Immature natural killer cell (primary cell): ENCODE measurements around the gene SGCG. TPM values are rescaled to one million over a fixed set of nuclear protein-coding genes. Genes with fewer than 3 reads are reported as not detected.

ENCODE experiments used
- DNase-seq, 3 donors: peaks; one replicate each; pipeline ENCODE4 v3.0.0; 2022; ENCODE audit warnings: mixed read lengths in 1 of 3
- H3K27ac Mint-ChIP-seq, 6 donors: one replicate each; pipeline ENCODE4 v1.8.0; 2020; ENCODE audit warnings: mixed read lengths in 6 of 6, mild to moderate bottlenecking in 5 of 6, inconsistent platforms in 4 of 6, moderate library complexity in 3 of 6
- H3K27me3 Mint-ChIP-seq, 3 donors: one replicate each; pipeline ENCODE4 v1.8.0; 2020 to 2021; ENCODE audit warnings: low read depth in 3 of 3, mild to moderate bottlenecking in 3 of 3, mixed read lengths in 3 of 3, moderate library complexity in 3 of 3, inconsistent platforms in 1 of 3
- H3K36me3 Mint-ChIP-seq, 3 donors: one replicate each; pipeline ENCODE4 v1.8.0; 2020; ENCODE audit warnings: mixed read lengths in 3 of 3, inconsistent platforms in 2 of 3, mild to moderate bottlenecking in 2 of 3
- H3K4me1 Mint-ChIP-seq, 2 donors: one replicate each; pipeline ENCODE4 v1.8.0; 2020; ENCODE audit warnings: inconsistent platforms in 2 of 2, mild to moderate bottlenecking in 2 of 2, mixed read lengths in 2 of 2, moderate library complexity in 1 of 2
- H3K4me3 Mint-ChIP-seq, 5 donors: one replicate each; pipeline ENCODE4 v1.8.0; 2020; ENCODE audit warnings: mild to moderate bottlenecking in 5 of 5, mixed read lengths in 5 of 5, inconsistent platforms in 3 of 5, moderate library complexity in 3 of 5
- H3K9me3 Mint-ChIP-seq, 6 donors: one replicate each; pipeline ENCODE4 v1.8.0; 2020; ENCODE audit warnings: mild to moderate bottlenecking in 6 of 6, mixed read lengths in 6 of 6, inconsistent platforms in 4 of 6, moderate library complexity in 3 of 6
- polyA plus RNA-seq, 3 donors: library from polyadenylated mRNA; unstranded; fragments of 300-500 nt; fragmentation: Illumina TruSeq; gene quantifications; one replicate each; pipeline ENCODE4 v1.2.3, GENCODE V29; 2021

SGCG gene
- polyA plus RNA-seq, 3 donors from 2014 or later: not detected

DNA sequence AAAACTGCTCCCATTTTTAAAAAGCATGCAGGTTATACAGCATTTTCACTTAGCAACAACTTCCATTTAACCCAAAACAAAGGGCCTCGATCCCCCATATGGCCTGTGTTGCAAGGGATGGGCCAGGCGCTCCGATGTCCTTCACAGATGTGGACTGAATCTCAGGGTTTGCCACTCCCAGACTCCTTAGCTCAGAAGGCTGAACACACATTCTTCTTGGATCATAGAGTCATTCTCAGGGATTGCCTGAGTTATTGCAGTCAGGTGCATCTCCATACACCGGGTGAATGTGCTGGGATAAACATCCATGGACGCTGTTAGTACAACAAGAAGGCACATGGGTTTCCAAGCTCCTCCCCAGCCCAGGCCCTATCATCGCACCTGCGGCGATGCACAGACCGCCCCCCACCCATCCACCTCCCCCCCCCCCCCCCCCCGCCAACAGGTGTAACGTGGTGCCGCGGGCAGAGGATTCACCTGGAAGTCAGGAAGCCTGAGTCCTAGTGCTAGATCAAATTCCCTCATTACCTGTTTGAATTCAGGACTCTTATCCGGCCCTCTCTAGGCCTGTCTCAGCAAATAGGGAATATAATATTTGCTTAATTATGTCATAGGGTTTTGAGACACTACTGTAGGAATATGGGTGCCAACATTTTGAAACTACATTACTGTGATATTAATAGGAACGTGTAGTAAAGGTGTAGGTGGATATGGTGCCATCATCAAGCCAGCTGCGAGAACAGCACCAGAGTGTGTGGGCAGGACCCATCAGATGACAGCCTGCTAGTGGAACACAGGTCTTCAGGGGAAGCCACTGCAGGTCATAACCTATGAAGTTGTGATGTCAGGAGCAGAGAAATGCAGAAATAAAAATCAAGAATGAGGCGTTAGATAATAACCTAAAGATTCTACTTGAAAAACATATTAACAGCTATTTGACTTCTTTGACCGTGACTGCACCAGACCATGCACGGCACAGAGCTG is 141.9 kb downstream of the SGCG start:
- Mint-ChIP-seq H3K27me3 (peaks cover 0 to 4% (median 2%) of the 10 kb centered on the region in 3 donors), H3K27ac (peak overlapping the region in 5 of 6 donors; percentile 74 to 95 (median 93)), H3K9me3 (no peaks in the 10 kb centered on the region), H3K36me3 (peaks cover 0 to 4% (median 0%) of the 10 kb centered on the region in 3 donors), H3K4me3 (peak overlapping the region; percentile 97 to 98 (median 97)), H3K4me1 (peaks cover 33 to 41% of the 10 kb centered on the region in 2 donors)
- no peak for DNase-seq

DNA sequence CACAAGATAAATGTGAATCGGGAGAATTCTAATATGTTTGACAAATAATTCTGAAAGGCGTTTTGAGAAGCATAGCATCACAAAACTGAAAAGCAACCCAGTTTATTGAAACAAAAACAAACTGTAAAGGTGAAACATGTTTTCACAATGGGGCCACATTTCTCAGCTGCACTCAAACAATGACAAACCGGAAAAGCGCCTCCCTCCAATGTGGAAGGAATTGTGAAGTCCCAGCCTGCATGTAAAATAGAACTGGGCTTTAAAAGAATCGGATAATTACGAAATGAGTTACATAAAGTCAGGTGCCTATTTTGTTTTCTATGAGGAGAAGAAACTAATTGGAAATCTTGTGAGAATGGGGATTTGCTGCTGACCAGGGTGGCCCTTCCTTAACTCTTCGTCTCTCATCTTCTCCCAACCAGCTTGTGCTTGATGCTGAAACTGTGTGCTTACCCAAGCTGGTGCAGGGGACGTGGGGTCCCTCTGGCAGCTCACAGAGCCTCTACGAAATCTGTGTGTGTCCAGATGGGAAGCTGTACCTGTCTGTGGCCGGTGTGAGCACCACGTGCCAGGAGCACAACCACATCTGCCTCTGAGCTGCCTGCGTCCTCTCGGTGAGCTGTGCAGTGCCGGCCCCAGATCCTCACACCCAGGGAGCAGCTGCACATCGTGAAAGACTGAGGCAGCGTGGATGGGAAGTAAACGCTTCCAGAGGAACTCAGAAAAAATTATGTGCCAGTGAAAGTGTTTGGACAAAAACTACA is 143.3 kb downstream of the SGCG start:
- H3K27me3 Mint-ChIP-seq: peaks cover 0 to 4% (median 2%) of the 10 kb centered on the region in 3 donors
- no peak overlapping the region for H3K4me3 Mint-ChIP-seq

DNA sequence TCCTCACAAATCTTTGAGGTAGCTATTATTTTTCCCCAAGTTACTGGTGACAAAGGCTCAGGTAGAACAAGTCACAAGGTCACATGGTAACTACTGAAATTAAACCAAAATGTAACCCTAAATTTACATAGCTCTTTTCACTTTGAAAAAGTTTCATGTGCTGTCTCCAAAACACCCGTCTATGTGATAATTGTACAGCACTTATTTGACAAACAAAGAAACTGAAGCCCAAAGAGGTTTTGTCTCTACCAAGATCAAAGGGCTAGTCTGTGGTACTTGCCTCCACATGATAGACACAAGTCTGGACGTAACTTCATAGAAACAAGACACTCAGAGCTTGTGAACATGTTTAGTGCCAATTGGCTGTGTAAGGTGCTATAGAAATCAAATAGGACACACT is 144.4 kb downstream of the SGCG start:
- H3K9me3 Mint-ChIP-seq: no peaks in the 10 kb centered on the region
- no peak overlapping the region for H3K27ac Mint-ChIP-seq
- peaks cover 20 to 24% of the 10 kb centered on the region in 2 donors for H3K4me1 Mint-ChIP-seq
- H3K27me3 Mint-ChIP-seq: peaks cover 0 to 4% (median 2%) of the 10 kb centered on the region in 3 donors
- no peak overlapping the region for H3K4me3 Mint-ChIP-seq
- DNase-seq: no peak
- H3K36me3 Mint-ChIP-seq: peaks cover 0 to 4% (median 0%) of the 10 kb centered on the region in 3 donors

More for the DNA sequence above, 143.3 kb downstream of the SGCG start:
- DNase-seq: no peak
- peak overlapping the region in 1 of 6 donors; percentile 11 for H3K27ac Mint-ChIP-seq
- H3K36me3 Mint-ChIP-seq: peaks cover 0 to 4% (median 0%) of the 10 kb centered on the region in 3 donors
- peaks cover 29 to 35% of the 10 kb centered on the region in 2 donors for H3K4me1 Mint-ChIP-seq
- H3K9me3 Mint-ChIP-seq: no peaks in the 10 kb centered on the region

DNA sequence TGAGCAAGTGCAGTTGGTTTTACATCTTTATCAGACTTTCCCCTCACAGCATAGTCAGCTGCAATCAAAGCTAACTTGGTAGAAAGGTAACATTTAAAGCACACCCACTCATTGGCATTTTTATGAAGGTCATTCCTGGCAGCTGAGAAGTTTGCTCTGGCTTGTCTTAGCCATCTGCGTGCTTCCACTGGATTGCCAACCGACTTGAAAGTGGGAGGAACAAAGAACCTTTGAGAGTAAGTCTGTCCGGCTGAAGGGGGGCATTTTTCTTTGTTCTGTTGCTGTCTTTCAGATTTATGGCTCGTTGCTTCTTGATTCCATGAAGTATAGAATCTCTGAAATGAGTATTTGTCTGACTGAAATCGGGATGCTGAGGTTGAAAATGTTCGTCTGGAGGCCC is 149.6 kb downstream of the SGCG start:
- H3K4me3 Mint-ChIP-seq: no peak overlapping the region
- no peaks in the 10 kb centered on the region for H3K27me3 Mint-ChIP-seq
- no peaks in the 10 kb centered on the region for H3K4me1 Mint-ChIP-seq
- H3K9me3 Mint-ChIP-seq: no peaks in the 10 kb centered on the region
- no peak for DNase-seq
- H3K36me3 Mint-ChIP-seq: peaks cover 30 to 35% (median 33%) of the 10 kb centered on the region in 3 donors
- no peak overlapping the region for H3K27ac Mint-ChIP-seq

DNA sequence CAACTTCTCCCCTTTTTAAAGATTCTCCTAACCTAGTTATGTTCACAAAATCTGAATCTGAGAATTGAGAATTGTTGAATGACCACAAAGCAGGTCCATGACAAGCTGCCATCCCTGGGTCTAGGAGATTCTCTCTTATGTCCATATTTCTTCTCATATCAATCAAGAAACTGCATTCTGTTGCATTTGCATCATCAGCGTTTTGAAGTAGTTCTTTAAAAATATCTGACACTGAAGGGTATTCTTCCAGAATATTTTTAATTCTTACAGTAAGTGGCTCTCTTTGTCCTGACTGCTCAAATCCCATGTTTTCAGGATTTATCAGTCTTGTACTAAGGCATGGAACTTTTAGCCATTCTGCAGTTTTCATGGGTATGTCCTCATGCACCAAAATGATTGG is 158.4 kb downstream of the SGCG start:
- no peaks in the 10 kb centered on the region for H3K4me1 Mint-ChIP-seq
- peaks cover 0 to 3% (median 0%) of the 10 kb centered on the region in 6 donors for H3K9me3 Mint-ChIP-seq
- no peak overlapping the region for H3K4me3 Mint-ChIP-seq
- no peak overlapping the region for H3K27ac Mint-ChIP-seq
- no peaks in the 10 kb centered on the region for H3K27me3 Mint-ChIP-seq
- DNase-seq: no peak
- H3K36me3 Mint-ChIP-seq: peaks cover 43 to 56% (median 51%) of the 10 kb centered on the region in 3 donors

DNA sequence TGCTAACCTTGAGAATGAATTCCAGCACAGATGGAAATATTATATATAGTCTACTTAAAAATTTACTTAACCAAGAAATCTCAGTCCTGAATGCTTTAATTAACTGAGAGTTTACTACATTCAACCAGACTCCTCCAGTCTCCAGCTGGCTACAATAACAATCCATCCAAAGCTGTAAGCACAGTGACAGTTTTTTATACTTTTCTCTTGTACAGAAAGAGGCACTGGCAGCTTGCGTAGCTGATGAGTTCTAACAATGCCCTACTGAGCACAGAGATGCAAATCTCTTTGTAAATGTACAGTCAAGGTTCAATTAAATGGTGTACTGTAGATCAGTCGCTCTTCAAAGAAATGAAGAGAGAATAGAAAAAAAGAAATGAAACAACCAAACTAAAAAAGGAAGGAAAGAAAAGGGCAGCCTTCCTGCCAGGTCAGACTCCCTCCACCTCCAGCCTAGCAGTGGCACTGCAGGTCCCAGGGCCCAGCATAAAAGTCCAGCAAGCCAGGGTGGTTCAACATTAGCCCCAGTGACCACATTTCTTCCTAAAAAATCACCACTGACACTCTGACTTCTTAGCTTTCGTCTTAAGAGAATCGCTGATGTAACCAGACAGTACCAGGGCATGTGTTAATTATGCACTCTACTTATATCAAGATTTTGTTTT is 164.3 kb downstream of the SGCG start:
- peaks cover 49 to 61% (median 52%) of the 10 kb centered on the region in 3 donors for H3K36me3 Mint-ChIP-seq
- H3K9me3 Mint-ChIP-seq: no peaks in the 10 kb centered on the region
- H3K27me3 Mint-ChIP-seq: peaks cover 0 to 3% (median 1%) of the 10 kb centered on the region in 3 donors
- no peak overlapping the region for H3K27ac Mint-ChIP-seq
- no peak for DNase-seq
- H3K4me1 Mint-ChIP-seq: peaks cover 0 to 2% of the 10 kb centered on the region in 2 donors
- no peak overlapping the region for H3K4me3 Mint-ChIP-seq

DNA sequence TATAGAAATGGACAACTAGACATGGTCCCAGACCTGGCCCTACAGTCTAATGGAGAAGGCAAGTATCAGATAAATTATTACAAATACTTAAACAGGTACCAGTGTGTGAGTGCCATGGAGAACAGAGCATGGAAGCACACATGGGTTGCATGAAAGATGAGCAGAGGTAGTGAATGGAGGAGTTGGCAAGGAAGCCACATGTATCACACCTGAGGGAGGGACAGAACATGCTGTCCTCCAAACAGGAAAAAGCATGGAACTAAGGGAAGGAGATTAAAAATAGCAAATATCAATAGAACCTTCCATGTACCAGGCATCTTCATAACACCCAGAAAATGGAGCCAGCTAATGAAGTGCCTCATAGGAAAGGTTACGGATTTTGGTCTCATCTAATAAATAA is 166.8 kb downstream of the SGCG start:
- H3K27me3 Mint-ChIP-seq: peaks cover 0 to 3% (median 1%) of the 10 kb centered on the region in 3 donors
- DNase-seq: no peak
- H3K27ac Mint-ChIP-seq: no peak overlapping the region
- H3K36me3 Mint-ChIP-seq: peaks cover 38 to 63% (median 49%) of the 10 kb centered on the region in 3 donors
- H3K4me3 Mint-ChIP-seq: no peak overlapping the region
- H3K9me3 Mint-ChIP-seq: no peaks in the 10 kb centered on the region
- H3K4me1 Mint-ChIP-seq: peaks cover 0 to 2% of the 10 kb centered on the region in 2 donors

DNA sequence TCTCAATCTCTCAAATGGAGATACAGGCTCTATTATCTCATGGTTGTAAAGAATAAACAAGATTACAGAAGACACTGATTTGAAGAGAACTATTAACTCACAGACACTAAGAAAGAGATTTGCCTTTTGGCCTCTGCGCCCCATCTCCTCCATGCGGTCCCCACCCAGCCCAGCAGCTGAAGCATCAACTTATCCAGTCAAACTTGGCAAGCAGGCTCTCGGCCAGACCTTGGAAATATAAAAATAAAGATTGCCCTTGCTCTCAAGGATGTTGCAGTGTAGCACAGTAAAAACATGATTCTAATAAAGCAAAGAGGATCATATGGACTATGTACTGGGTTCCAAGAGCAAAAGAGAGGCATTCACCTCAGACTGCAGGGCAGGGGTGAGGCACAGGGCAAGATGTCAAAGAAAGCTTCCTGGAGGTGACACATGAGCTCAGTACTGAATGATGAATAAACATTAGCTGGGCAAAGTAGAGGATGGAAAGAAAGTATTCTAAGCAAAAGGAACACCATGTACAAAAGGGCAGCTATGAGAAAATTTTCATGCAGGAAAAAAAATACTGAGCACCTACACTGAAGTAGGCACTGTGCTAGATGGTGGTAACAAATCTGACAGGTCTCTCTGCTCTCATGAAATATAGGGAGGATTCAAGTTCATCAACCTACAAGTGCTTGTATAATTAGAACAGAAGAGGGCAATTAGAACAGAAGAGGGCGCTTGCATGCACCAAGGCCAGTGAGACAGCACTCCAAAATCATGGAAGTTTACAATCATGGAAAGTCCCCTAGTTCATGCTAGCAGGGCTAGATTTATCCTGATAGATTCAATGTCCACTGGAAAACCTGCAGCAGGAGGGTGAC is 167.7 kb downstream of the SGCG start:
- peaks cover 0 to 2% of the 10 kb centered on the region in 2 donors for H3K4me1 Mint-ChIP-seq
- no peaks in the 10 kb centered on the region for H3K9me3 Mint-ChIP-seq
- peaks cover 40 to 68% (median 52%) of the 10 kb centered on the region in 3 donors for H3K36me3 Mint-ChIP-seq
- H3K27me3 Mint-ChIP-seq: peaks cover 0 to 3% (median 1%) of the 10 kb centered on the region in 3 donors
- H3K4me3 Mint-ChIP-seq: no peak overlapping the region
- no peak for DNase-seq
- peak overlapping the region in 2 of 6 donors; percentile 17 to 37 for H3K27ac Mint-ChIP-seq

DNA sequence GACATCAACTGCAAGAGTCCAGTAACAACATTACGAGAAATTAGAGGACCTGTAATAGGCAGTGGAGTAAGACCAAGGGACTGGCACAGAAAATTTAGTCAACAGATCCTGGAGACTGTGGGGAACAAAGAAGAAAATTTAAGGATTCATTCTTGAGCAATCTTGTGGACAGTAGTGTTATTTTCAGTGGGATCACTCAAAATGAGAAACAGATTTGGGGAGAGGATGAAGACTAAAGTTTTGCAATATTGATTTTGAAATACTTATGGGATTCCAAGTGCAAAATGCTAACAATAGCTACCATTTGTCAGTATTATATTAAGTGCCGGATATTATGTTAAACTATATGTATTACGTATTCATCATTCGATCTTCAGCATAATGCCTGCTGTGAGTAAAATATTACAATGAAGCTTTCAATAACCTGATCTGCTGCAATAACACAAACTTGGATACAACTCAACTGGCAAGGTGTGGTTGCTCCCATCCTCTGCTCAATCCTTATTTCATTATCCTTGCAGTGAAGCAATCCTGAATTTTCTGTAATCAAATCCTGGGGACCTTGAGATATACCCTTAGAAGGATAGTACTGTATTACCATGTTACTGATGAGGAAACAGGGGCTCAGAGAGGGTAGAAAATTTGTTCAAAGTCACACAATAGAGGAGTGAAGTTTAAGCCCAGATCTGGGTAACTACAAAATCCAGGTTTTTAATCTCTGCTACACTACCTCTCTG is 168.6 kb downstream of the SGCG start:
- Mint-ChIP-seq H3K27ac (no peak overlapping the region), H3K36me3 (peaks cover 40 to 67% (median 49%) of the 10 kb centered on the region in 3 donors), H3K4me1 (peaks cover 0 to 2% of the 10 kb centered on the region in 2 donors), H3K9me3 (no peaks in the 10 kb centered on the region), H3K4me3 (no peak overlapping the region), H3K27me3 (peaks cover 0 to 3% (median 1%) of the 10 kb centered on the region in 3 donors)
- no peak for DNase-seq

DNA sequence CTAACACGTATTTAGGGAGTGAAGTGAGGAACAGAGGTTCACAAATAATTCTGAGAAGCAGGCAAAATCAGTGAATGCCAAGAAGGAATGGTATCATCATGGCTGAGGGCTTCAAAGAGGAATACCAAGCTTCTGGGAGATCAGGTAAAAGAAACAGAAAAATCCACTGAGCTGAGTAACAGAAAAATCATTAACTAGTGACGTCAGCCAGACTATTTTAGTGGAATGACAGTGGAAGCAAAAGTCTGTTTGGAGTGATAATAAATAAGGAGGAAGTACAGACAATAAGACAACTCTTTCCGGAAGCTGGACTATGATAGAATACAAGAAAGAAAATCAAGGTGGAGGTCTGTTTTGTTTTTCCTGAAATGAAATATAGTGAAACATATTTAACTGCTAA is 169.2 kb downstream of the SGCG start:
- peaks cover 0 to 3% (median 1%) of the 10 kb centered on the region in 3 donors for H3K27me3 Mint-ChIP-seq
- H3K4me1 Mint-ChIP-seq: peaks cover 0 to 2% of the 10 kb centered on the region in 2 donors
- no peak overlapping the region for H3K27ac Mint-ChIP-seq
- no peaks in the 10 kb centered on the region for H3K9me3 Mint-ChIP-seq
- no peak overlapping the region for H3K4me3 Mint-ChIP-seq
- H3K36me3 Mint-ChIP-seq: peaks cover 44 to 71% (median 51%) of the 10 kb centered on the region in 3 donors
- no peak for DNase-seq

DNA sequence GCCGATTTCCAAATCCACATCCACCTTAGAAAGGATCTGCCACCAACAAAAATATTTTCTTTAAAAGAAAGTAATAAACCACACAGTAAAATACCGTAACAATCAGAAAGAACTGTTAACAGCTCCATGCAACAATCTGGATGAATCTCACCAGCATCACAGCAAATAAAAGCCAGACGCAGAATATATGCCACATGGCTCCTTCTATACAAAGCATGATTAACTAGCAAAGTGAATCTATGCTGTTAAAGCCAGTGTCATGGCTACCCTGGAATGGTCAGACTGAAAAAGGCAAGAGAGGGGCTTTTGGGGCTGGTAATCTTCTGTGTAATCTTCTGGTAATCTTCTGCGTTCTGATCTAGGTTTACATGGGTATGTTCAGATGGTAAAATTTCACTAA is 171.4 kb downstream of the SGCG start:
- Mint-ChIP-seq H3K4me1 (peaks cover 0 to 2% of the 10 kb centered on the region in 2 donors), H3K36me3 (peaks cover 38 to 63% (median 48%) of the 10 kb centered on the region in 3 donors), H3K27me3 (peaks cover 0 to 3% (median 1%) of the 10 kb centered on the region in 3 donors), H3K9me3 (no peaks in the 10 kb centered on the region), H3K4me3 (no peak overlapping the region), H3K27ac (no peak overlapping the region)
- no peak for DNase-seq

DNA sequence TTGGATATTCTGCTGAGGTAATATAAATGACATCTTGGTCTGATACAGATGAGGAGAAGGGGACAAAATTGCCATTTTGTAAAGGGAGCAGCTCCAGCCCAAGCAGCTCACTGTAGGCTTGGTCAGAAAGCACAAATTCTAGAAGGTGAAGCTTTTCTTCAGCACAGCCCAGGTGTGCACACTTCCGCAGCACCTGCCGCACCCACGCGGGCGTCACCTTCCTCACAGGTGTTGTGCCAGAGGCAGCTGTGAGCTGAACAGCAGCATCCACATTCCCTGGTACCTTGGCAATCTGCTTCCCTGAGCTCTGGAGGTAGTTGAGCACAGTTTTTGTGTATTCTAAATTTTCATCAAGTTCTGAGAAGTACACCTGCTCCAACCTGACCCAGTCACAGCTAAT is 173.7 kb downstream of the SGCG start:
- Mint-ChIP-seq H3K4me1 (no peaks in the 10 kb centered on the region), H3K27me3 (no peaks in the 10 kb centered on the region), H3K36me3 (peaks cover 23 to 53% (median 36%) of the 10 kb centered on the region in 3 donors), H3K27ac (no peak overlapping the region), H3K9me3 (no peaks in the 10 kb centered on the region), H3K4me3 (no peak overlapping the region)
- no peak for DNase-seq
